GM23248 (cell line): Measurements from ENCODE around the gene KIR3DL2. TPM values are rescaled to one million over a fixed set of nuclear protein-coding genes. Genes with fewer than 3 reads are reported as not detected.
"Not testable (repeated sequence)": the region's sequence is repeated elsewhere in the genome, so short reads cannot be mapped to it uniquely, and the experiment has no call there.

Source experiments
- DNase-seq: peaks from one replicate; pipeline ENCODE4 v3.0.0-alpha.2; 2015
- H2AFZ ChIP-seq: fragments of 200-600 bp; sonication (generic); 2 replicates; pipeline ENCODE4 v1.6.1; 2016; ENCODE audit warnings: antibody characterized with exemption
- H3F3A ChIP-seq: fragments of 200-600 bp; sonication (generic); 2 replicates; pipeline ENCODE4 v1.6.1; 2016; ENCODE audit warnings: mild to moderate bottlenecking, antibody characterized with exemption, mixed run types; ENCODE audit not compliant: insufficient read depth
- H3K27ac ChIP-seq: fragments of 200-600 bp; sonication (generic); 2 replicates; pipeline ENCODE4 v1.5.1; 2016; ENCODE audit warnings: mild to moderate bottlenecking
- H3K27me3 ChIP-seq: fragments of 200-600 bp; sonication (generic); replicated peaks from 2 replicates; pipeline ENCODE4 v1.6.1; 2016; ENCODE audit warnings: mild to moderate bottlenecking; ENCODE audit not compliant: insufficient read depth
- H3K36me3 ChIP-seq: fragments of 200-600 bp; sonication (generic); 2 replicates; pipeline ENCODE4 v1.6.1; 2016; ENCODE audit warnings: low read depth, mild to moderate bottlenecking
- H3K4me1 ChIP-seq: fragments of 200-600 bp; sonication (generic); 2 replicates; pipeline ENCODE4 v1.6.1; 2016; ENCODE audit warnings: mild to moderate bottlenecking; ENCODE audit not compliant: insufficient read depth
- H3K4me2 ChIP-seq: fragments of 200-600 bp; sonication (generic); one replicate; pipeline ENCODE4 v1.6.1; 2016; ENCODE audit warnings: mild to moderate bottlenecking; ENCODE audit not compliant: unreplicated experiment
- H3K4me3 ChIP-seq: fragments of 200-600 bp; sonication (generic); 2 replicates; pipeline ENCODE4 v1.5.1; 2016; ENCODE audit warnings: mild to moderate bottlenecking
- H3K79me2 ChIP-seq: fragments of 200-600 bp; sonication (generic); 2 replicates; pipeline ENCODE4 v1.6.1; 2016; ENCODE audit warnings: mild to moderate bottlenecking; ENCODE audit not compliant: insufficient read depth
- H3K9ac ChIP-seq: fragments of 200-600 bp; sonication (generic); 2 replicates; pipeline ENCODE4 v1.6.1; 2016; ENCODE audit warnings: mild to moderate bottlenecking
- H3K9me2 ChIP-seq: fragments of 200-600 bp; sonication (generic); 2 replicates; pipeline ENCODE4 v1.6.1; 2016; ENCODE audit warnings: mixed run types, mild to moderate bottlenecking, moderate library complexity; ENCODE audit not compliant: insufficient read depth
- H3K9me3 ChIP-seq: fragments of 200-600 bp; sonication (generic); one replicate; pipeline ENCODE4 v1.6.1; 2017; ENCODE audit warnings: low read depth
- H4K20me1 ChIP-seq: fragments of 200-600 bp; sonication (generic); 2 replicates; pipeline ENCODE4 v1.6.0; 2016; ENCODE audit not compliant: insufficient read depth
- EZH2 ChIP-seq: fragments of 200-600 bp; sonication (generic); IDR thresholded peaks from 2 replicates; pipeline ENCODE4 v1.6.1; 2018; ENCODE audit warnings: antibody characterized with exemption, mild to moderate bottlenecking; ENCODE audit not compliant: insufficient read depth, poor library complexity, severe bottlenecking
- EZH2phosphoT487 ChIP-seq: fragments of 200-600 bp; sonication (generic); IDR thresholded peaks from 2 replicates; pipeline ENCODE4 v1.6.1; 2018; ENCODE audit warnings: antibody characterized with exemption, moderate library complexity, mild to moderate bottlenecking, low read depth; ENCODE audit not compliant: insufficient read depth
- WGBS, 2 experiments: methylation state at CpG; one replicate each; pipeline ENCODE4 v1.1.6; 2015 to 2017; ENCODE audit warnings: low lambda C conversion rate in 2 of 2, low coverage in 1 of 2; ENCODE audit errors: missing lambda C conversion rate in 2 of 2; 5-methylcytosine and 5-hydroxymethylcytosine counted together
- in situ Hi-C: fragments of 300-500 bp; cut with MboI; formaldehyde crosslinking; loops from 2 replicates; pipeline ENCODE4 v1.15.0; 2020
- polyA plus RNA-seq: library from polyadenylated mRNA; unstranded; fragments of >200 nt; fragmentation: Nextera tagmentation; extraction: Ambion mirVana; gene quantifications from 2 replicates; pipeline ENCODE4 v1.2.1, GENCODE V29; 2016
- total RNA-seq: library from RNA; depleted of rRNA; stranded (reverse); fragments of >200 nt; shearing (Covaris generic); gene quantifications from 2 replicates; pipeline ENCODE4 v1.2.3, GENCODE V29; 2014

The KIR3DL2 gene
- total and polyA plus RNA-seq, 2 experiments from 2014 or later, result not detected

- no peaks in the 10 kb centered on the region for H3K9me3 ChIP-seq
- WGBS, 2 experiments, result 44 to 48% methylated on average over 14 of the region's 14 CpGs
- H3K4me2 ChIP-seq, result no peak overlapping the region
Observed at GRCh38 chr19:54805665-54806515, 44.4 kb upstream of the KIR3DL2 start.

GRCh38 chr19:54806516-54806838 lies 43.8 kb upstream of the KIR3DL2 start:
- Histone ChIP-seq H3K4me3 (no peak overlapping the region), H3F3A (no peaks in the 10 kb centered on the region), H3K9me2 (no peaks in the 10 kb centered on the region), H3K79me2 (no peaks in the 10 kb centered on the region), H3K9ac (no peak overlapping the region), H3K9me3 (no peaks in the 10 kb centered on the region), H3K4me2 (no peak overlapping the region), H3K27ac (no peak overlapping the region), H4K20me1 (no peaks in the 10 kb centered on the region), H3K36me3 (no peaks in the 10 kb centered on the region), H3K27me3 (no peaks in the 10 kb centered on the region), H3K4me1 (no peaks in the 10 kb centered on the region), H2AFZ (no peak overlapping the region)
- TF ChIP-seq EZH2, result no peak
- no peak for TF ChIP-seq EZH2phosphoT487
- no peak for DNase-seq
- in situ Hi-C loops, result no loop called here
- 9 to 17% methylated on average over 2 of the region's 2 CpGs for WGBS, 2 experiments

More at GRCh38 chr19:54805665-54806515, 44.4 kb upstream of the KIR3DL2 start:
- no peaks in the 10 kb centered on the region for H3K36me3 ChIP-seq
- H3K27ac ChIP-seq, result no peak overlapping the region
- H3K9me2 ChIP-seq, result no peaks in the 10 kb centered on the region
- no peaks in the 10 kb centered on the region for H4K20me1 ChIP-seq
- no peaks in the 10 kb centered on the region for H3K27me3 ChIP-seq
- in situ Hi-C loops, result no loop called here
- no peak overlapping the region for H3K4me3 ChIP-seq
- no peak overlapping the region for H2AFZ ChIP-seq
- H3F3A ChIP-seq, result no peaks in the 10 kb centered on the region
- no peaks in the 10 kb centered on the region for H3K4me1 ChIP-seq
- H3K79me2 ChIP-seq, result no peaks in the 10 kb centered on the region
- no peak overlapping the region for H3K9ac ChIP-seq
- no peak for DNase-seq
- TF ChIP-seq EZH2phosphoT487 (no peak), EZH2 (no peak)

- in situ Hi-C loops, H3K9me3 ChIP-seq, H2AFZ ChIP-seq, H3K36me3 ChIP-seq, H3K27ac ChIP-seq, H3K9ac ChIP-seq, H3K27me3 ChIP-seq, H3K9me2 ChIP-seq, H4K20me1 ChIP-seq, H3K4me1 ChIP-seq, H3K4me3 ChIP-seq, H3K4me2 ChIP-seq, H3K79me2 ChIP-seq, H3F3A ChIP-seq, DNase-seq: not testable (repeated sequence)
- WGBS, 2 experiments, result 7 to 10% methylated on average over 3 of the region's 3 CpGs
Observed at GRCh38 chr19:54814571-54814970, 35.7 kb upstream of the KIR3DL2 start.

GRCh38 chr19:54816251-54816650 lies 34.0 kb upstream of the KIR3DL2 start, which contains the start of gene KIR3DL1:
Gene KIR3DL1, plus strand, starts transcription at chr19:54816468.
- DNase-seq, H3K4me2 ChIP-seq, H3K36me3 ChIP-seq, H3K79me2 ChIP-seq, H3K27me3 ChIP-seq, H3K4me3 ChIP-seq, H3K4me1 ChIP-seq, H3F3A ChIP-seq, in situ Hi-C loops, H2AFZ ChIP-seq, H3K9ac ChIP-seq, H3K27ac ChIP-seq, H3K9me3 ChIP-seq, H3K9me2 ChIP-seq, H4K20me1 ChIP-seq: not testable (repeated sequence)
- 50 to 54% methylated on average over 13 to 17 of the region's 17 CpGs for WGBS, 2 experiments
